ENCODE measurements around the gene AGAP1. TPM values are rescaled to one million over a fixed set of nuclear protein-coding genes. Genes with fewer than 3 reads are reported as not detected.

The AGAP1 gene
- total RNA-seq, 1 experiment from 2014 or later: 25.8 TPM

- H3K79me2 ChIP-seq (ENCODE audit: insufficient read depth, low read length): peaks cover 12% of the 10 kb centered on the region; the same call in 1 of the 2 replicates
- no peak for DNase-seq
- Mint-ChIP-seq H3K4me1 (peaks cover 38 to 49% of the 10 kb centered on the region in 2 experiments), H3K4me3 (no peak overlapping the region), H3K27ac (peak overlapping the region in 2 of 3 experiments; percentile 35 to 42; a peak in 3 of 7 replicates), H3K27me3 (ENCODE audit: low read depth) (no peaks in the 10 kb centered on the region), H3K9me3 (no peaks in the 10 kb centered on the region), H3K36me3 (ENCODE audit: insufficient read depth in 1 of 3, low read depth in 3 of 3) (peaks cover 0 to 2% (median 0%) of the 10 kb centered on the region in 3 experiments; a peak in 2 of 7 replicates)
- no peak overlapping the region for H3K4ac ChIP-seq (ENCODE audit: low read depth, low read length)
- H2BK12ac ChIP-seq (ENCODE audit: insufficient read length, low read depth, low read length): no peak overlapping the region
- H2AFZ ChIP-seq (ENCODE audit: low read length): no peak overlapping the region
- H4K8ac ChIP-seq (replicated peaks; ENCODE audit: insufficient read length, low read depth, low read length): no peak overlapping the region
- no peak overlapping the region for H3K27ac ChIP-seq (ENCODE audit: insufficient read length, low read depth, low read length)
- no peak overlapping the region for H2AK5ac ChIP-seq (ENCODE audit: insufficient read length, low read length)
- no peak overlapping the region for H2BK20ac ChIP-seq (ENCODE audit: low read depth, low read length, poor library complexity, severe bottlenecking)
- H4K20me1 ChIP-seq (ENCODE audit: control insufficient read depth, insufficient read depth, insufficient read length): no peaks in the 10 kb centered on the region
- H3K79me1 ChIP-seq (ENCODE audit: insufficient read depth, low read depth, low read length, poor library complexity, severe bottlenecking): peaks cover 6% of the 10 kb centered on the region
- H3K4me1 ChIP-seq (ENCODE audit: insufficient read depth, low read length): peaks cover 8% of the 10 kb centered on the region; the same call in 1 of the 2 replicates
- H3K14ac ChIP-seq (ENCODE audit: insufficient read depth, low read length): no peak overlapping the region
- no peak overlapping the region for H4K5ac ChIP-seq (ENCODE audit: insufficient read length, low read depth, low read length)
- no peaks in the 10 kb centered on the region for H3K9me3 ChIP-seq (ENCODE audit: control insufficient read depth, low read depth, low read length)
- no peaks in the 10 kb centered on the region for H3K27me3 ChIP-seq (ENCODE audit: insufficient read depth, low read length)
- no peak overlapping the region for H2BK5ac ChIP-seq (ENCODE audit: insufficient read length, low read length)
- no CpG with 5 or more reads among the region's 7 CpGs for WGBS (ENCODE audit: extremely low coverage, insufficient read length, low lambda C conversion rate)
- no peak overlapping the region for H2BK120ac ChIP-seq (ENCODE audit: low read depth, low read length, poor library complexity, severe bottlenecking)
- no peak overlapping the region for H3K56ac ChIP-seq (ENCODE audit: insufficient read length, low read depth, low read length)
- no peak overlapping the region for H3K23ac ChIP-seq (ENCODE audit: insufficient read length, low read depth, low read length)
- no peak overlapping the region for H3T11ph ChIP-seq (ENCODE audit: low read length)
- no peak overlapping the region for H3K4me2 ChIP-seq (ENCODE audit: insufficient read depth, insufficient read length, low read length)
- H2BK15ac ChIP-seq (ENCODE audit: low read depth, low read length): no peak overlapping the region
- H3K9ac ChIP-seq (ENCODE audit: extremely low read depth, insufficient read length, low read length): no peak overlapping the region
- no peak overlapping the region for H4K91ac ChIP-seq (ENCODE audit: insufficient read length, low read depth, low read length)
- TF ChIP-seq CTCF (conservative IDR thresholded peaks at IDR 0.05): no peak
- H3K23me2 ChIP-seq (ENCODE audit: insufficient read length, low read depth, low read length, poor library complexity, severe bottlenecking): no peaks in the 10 kb centered on the region
- H3K18ac ChIP-seq (ENCODE audit: insufficient read length, low read depth, low read length): no peak overlapping the region
Measured at GRCh38 chr2:235539773-235540172, 45.9 kb downstream of the AGAP1 start.

Data from H9 (cell line).